GM12878 (cell line): ENCODE data around the gene FICD. TPM values are rescaled to one million over a fixed set of nuclear protein-coding genes. Genes with fewer than 3 reads are reported as not detected.

Experiments used
- ATAC-seq: fragments of 200-7000 bp; cut with Tn5 transposase; 3 replicates; pipeline ENCODE4 v1.9.1; 2020; ENCODE audit warnings: mild to moderate bottlenecking, moderate library complexity
- BruUV-seq: library from RNA; stranded (reverse); fragments of 400-500 nt; replicated peaks from 2 replicates; lab custom pipeline; 2021; lab: Mats Ljungman, UMichigan
- CTCF ChIA-PET: fragments of 300-600 bp; sonication (Branson Sonifier 250); formaldehyde crosslinking; extraction: SDS; loops from one replicate; lab custom pipeline; 2021; ENCODE audit warnings: inconsistent platforms; lab: Yijun Ruan, JAX
- POLR2A ChIA-PET: fragments of 350-600 bp; formaldehyde crosslinking; extraction: SDS; loops from one replicate; lab custom pipeline; 2021; ENCODE audit warnings: inconsistent platforms; lab: Charles Lee
- RAD21 ChIA-PET: fragments of 300-600 bp; sonication (Branson Sonifier 250); formaldehyde crosslinking; loops from one replicate; lab custom pipeline; 2023; ENCODE audit warnings: antibody characterized with exemption; ENCODE audit not compliant: unreplicated experiment; lab: Charles Lee
- SMC1A ChIA-PET: fragments of 300-600 bp; sonication (Branson Sonifier 250); formaldehyde crosslinking; loops from one replicate; lab custom pipeline; 2023; ENCODE audit not compliant: unreplicated experiment, uncharacterized antibody; lab: Charles Lee
- DNase-seq: peaks from one replicate; pipeline ENCODE4 v3.0.0-alpha.2; 2011; ENCODE audit warnings: low read depth, low spot score
- FAIRE-seq: peaks from 3 replicates; lab custom pipeline; 2011; peaks lifted over from hg19 to GRCh38; lab: Jason Lieb, UNC
- H2AFZ ChIP-seq: 2 replicates; pipeline ENCODE4 v1.6.0; 2011; ENCODE audit warnings: low read depth, low read length, control low read depth; ENCODE audit not compliant: control insufficient read depth
- H3K27ac ChIP-seq: 2 replicates; pipeline ENCODE4 v1.5.1; 2011; ENCODE audit warnings: control low read depth; ENCODE audit not compliant: control insufficient read depth, insufficient read depth
- H3K27me3 ChIP-seq, 2 experiments: replicated peaks in 1 of 2; 2 replicates each; pipeline versions ENCODE4 v1.6.0 to v1.6.1; 2011; ENCODE audit warnings: low read length in 1 of 2; ENCODE audit not compliant: control insufficient read depth in 2 of 2, insufficient read depth in 2 of 2
- H3K36me3 ChIP-seq, 2 experiments: 2 replicates each; pipeline ENCODE4 v1.5.1; 2011; ENCODE audit warnings: low read length in 1 of 2; ENCODE audit not compliant: control insufficient read depth in 2 of 2, insufficient read depth in 2 of 2
- H3K4me1 ChIP-seq: 2 replicates; pipeline ENCODE4 v1.6.1; 2011; ENCODE audit warnings: mild to moderate bottlenecking, low read length, moderate library complexity, mixed read lengths; ENCODE audit not compliant: control insufficient read depth, insufficient read depth
- H3K4me2 ChIP-seq: 2 replicates; pipeline ENCODE4 v1.6.0; 2011; ENCODE audit warnings: control low read depth; ENCODE audit not compliant: control insufficient read depth, insufficient read depth
- H3K4me3 ChIP-seq: fragments of 200-600 bp; sonication (generic); 2 replicates; pipeline ENCODE4 v1.5.1; 2016
- H3K79me2 ChIP-seq: 2 replicates; pipeline ENCODE4 v1.6.0; 2011; ENCODE audit warnings: low read length; ENCODE audit not compliant: control insufficient read depth, insufficient read depth
- H3K9ac ChIP-seq: 2 replicates; pipeline ENCODE4 v1.8.0; 2011; ENCODE audit warnings: low read length, control low read depth, mixed read lengths; ENCODE audit not compliant: control insufficient read depth, insufficient read depth
- H3K9me3 ChIP-seq: replicated peaks from 3 replicates; pipeline ENCODE4 v1.5.1; 2011; ENCODE audit warnings: mild to moderate bottlenecking, low read length; ENCODE audit not compliant: control insufficient read depth, insufficient read depth
- H4K20me1 ChIP-seq: 2 replicates; pipeline ENCODE4 v1.6.0; 2011; ENCODE audit not compliant: control insufficient read depth, insufficient read depth
- JUNB ChIP-seq: IDR thresholded peaks from 2 replicates; pipeline ENCODE4 v1.6.1; 2016; ENCODE audit warnings: antibody characterized with exemption, mild to moderate bottlenecking
- POLR2A ChIP-seq: IDR thresholded peaks from 2 replicates; pipeline ENCODE4 v1.6.1; 2011; ENCODE audit warnings: low read depth, mild to moderate bottlenecking, low read length
- WGBS: methylation state at CpG from one replicate; pipeline ENCODE4 v1.1.6; 2016; ENCODE audit warnings: low lambda C conversion rate; ENCODE audit not compliant: insufficient replicate concordance, insufficient coverage; ENCODE audit errors: missing lambda C conversion rate; 5-methylcytosine and 5-hydroxymethylcytosine counted together
- in situ Hi-C: fragments of 300-500 bp; cut with MboI; formaldehyde crosslinking; loops from 9 replicates; pipeline ENCODE4 v1.14.3; 2018; ENCODE audit warnings: mixed read lengths
- intact Hi-C: fragments of 100-400 bp; cut with micrococcal nuclease; formaldehyde crosslinking; loops from one replicate; pipeline ENCODE4 v1.14.2; 2022; ENCODE audit not compliant: unreplicated experiment
- polyA plus RNA-seq, 11 experiments: library from polyadenylated mRNA; depleted of rRNA in 4 of 11; unstranded in 6 of 11; stranded (reverse) in 5 of 11; fragments of >200 nt; fragmentation: Nextera tagmentation in 4 of 11; fragmentation: Illumina TruSeq in 1 of 11; extraction: Ambion mirVana in 4 of 11; extraction: Trizol in 1 of 11; gene quantifications; 1 replicate in 1 of 11; 2 replicates in 10 of 11; pipeline versions ENCODE4 v1.2.1 to v1.2.3, GENCODE V29; 2011 to 2016; ENCODE audit warnings: inconsistent platforms in 2 of 11, missing spikeins in 2 of 11, low read depth in 1 of 11
- total RNA-seq, 4 experiments: library from RNA; depleted of rRNA in 3 of 4; stranded (reverse); fragments of >200 nt in 3 of 4; fragmentation: Illumina TruSeq in 1 of 4; extraction: Trizol in 1 of 4; gene quantifications; 2 replicates each; pipeline versions ENCODE4 v1.2.1 to v1.2.3, GENCODE V29; 2013 to 2021
- TF ChIP-seq, protein P1 (sequence below): fragments of 450-650 bp; IDR thresholded peaks from 2 replicates; pipeline ENCODE4 v1.6.1; 2016; ENCODE audit warnings: mild to moderate bottlenecking, moderate library complexity, borderline replicate concordance
- TF ChIP-seq, protein P2 (sequence below): fragments of 450-650 bp; IDR thresholded peaks from 2 replicates; pipeline ENCODE4 v1.6.1; 2016; ENCODE audit warnings: mild to moderate bottlenecking
- TF ChIP-seq, protein P3 (sequence below), 3 experiments: IDR thresholded peaks in 2 of 3; conservative IDR thresholded peaks in 1 of 3; 2 replicates each; pipeline ENCODE4 v1.5.1; 2011; ENCODE audit warnings: low read depth in 3 of 3, low read length in 3 of 3, mild to moderate bottlenecking in 3 of 3, control low read depth in 2 of 3, moderate library complexity in 2 of 3, inconsistent platforms in 1 of 3, mixed read lengths in 1 of 3; ENCODE audit not compliant: control insufficient read depth in 2 of 3, insufficient read depth in 1 of 3; ENCODE audit errors: extremely low read depth in 1 of 3
- TF ChIP-seq, protein P4 (sequence below): fragments of 450-650 bp; IDR thresholded peaks from 2 replicates; pipeline ENCODE4 v1.6.1; 2017; ENCODE audit warnings: antibody characterized with exemption, mild to moderate bottlenecking, moderate library complexity
- TF ChIP-seq, protein P5 (sequence below): fragments of 450-650 bp; IDR thresholded peaks from 2 replicates; pipeline ENCODE4 v1.6.1; 2017; ENCODE audit warnings: borderline replicate concordance

Gene FICD
- total and polyA plus RNA-seq, 10 of the 15 experiments (the other 5 are each of a cell fraction or from before 2014, with no cell fraction given), result 1.1 to 9.4 (median 4.3) TPM

DNA sequence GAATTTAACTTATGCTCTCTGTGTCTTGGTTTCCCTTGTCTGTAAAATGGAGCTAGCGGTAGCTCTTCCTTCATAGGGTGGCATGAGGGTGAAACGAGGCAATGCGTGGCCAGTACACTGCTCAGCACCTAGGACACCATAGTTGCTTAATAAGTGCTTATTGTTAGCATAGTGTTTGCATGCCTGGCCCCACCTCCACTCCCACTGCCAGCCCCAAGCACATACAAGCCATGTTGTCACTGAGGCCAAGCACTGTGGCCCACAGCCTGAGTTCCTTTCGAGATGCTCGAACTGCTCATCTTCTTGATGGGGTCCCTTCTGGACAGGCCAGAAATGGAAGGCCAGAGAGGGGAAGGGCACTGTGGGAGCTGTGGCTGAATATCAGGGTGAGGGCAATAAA is 839 bp downstream of the FICD start (continued):
- TF ChIP-seq, protein P1, sequence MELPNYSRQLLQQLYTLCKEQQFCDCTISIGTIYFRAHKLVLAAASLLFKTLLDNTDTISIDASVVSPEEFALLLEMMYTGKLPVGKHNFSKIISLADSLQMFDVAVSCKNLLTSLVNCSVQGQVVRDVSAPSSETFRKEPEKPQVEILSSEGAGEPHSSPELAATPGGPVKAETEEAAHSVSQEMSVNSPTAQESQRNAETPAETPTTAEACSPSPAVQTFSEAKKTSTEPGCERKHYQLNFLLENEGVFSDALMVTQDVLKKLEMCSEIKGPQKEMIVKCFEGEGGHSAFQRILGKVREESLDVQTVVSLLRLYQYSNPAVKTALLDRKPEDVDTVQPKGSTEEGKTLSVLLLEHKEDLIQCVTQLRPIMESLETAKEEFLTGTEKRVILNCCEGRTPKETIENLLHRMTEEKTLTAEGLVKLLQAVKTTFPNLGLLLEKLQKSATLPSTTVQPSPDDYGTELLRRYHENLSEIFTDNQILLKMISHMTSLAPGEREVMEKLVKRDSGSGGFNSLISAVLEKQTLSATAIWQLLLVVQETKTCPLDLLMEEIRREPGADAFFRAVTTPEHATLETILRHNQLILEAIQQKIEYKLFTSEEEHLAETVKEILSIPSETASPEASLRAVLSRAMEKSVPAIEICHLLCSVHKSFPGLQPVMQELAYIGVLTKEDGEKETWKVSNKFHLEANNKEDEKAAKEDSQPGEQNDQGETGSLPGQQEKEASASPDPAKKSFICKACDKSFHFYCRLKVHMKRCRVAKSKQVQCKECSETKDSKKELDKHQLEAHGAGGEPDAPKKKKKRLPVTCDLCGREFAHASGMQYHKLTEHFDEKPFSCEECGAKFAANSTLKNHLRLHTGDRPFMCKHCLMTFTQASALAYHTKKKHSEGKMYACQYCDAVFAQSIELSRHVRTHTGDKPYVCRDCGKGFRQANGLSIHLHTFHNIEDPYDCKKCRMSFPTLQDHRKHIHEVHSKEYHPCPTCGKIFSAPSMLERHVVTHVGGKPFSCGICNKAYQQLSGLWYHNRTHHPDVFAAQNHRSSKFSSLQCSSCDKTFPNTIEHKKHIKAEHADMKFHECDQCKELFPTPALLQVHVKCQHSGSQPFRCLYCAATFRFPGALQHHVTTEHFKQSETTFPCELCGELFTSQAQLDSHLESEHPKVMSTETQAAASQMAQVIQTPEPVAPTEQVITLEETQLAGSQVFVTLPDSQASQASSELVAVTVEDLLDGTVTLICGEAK, result no peak
- TF ChIP-seq, protein P2, sequence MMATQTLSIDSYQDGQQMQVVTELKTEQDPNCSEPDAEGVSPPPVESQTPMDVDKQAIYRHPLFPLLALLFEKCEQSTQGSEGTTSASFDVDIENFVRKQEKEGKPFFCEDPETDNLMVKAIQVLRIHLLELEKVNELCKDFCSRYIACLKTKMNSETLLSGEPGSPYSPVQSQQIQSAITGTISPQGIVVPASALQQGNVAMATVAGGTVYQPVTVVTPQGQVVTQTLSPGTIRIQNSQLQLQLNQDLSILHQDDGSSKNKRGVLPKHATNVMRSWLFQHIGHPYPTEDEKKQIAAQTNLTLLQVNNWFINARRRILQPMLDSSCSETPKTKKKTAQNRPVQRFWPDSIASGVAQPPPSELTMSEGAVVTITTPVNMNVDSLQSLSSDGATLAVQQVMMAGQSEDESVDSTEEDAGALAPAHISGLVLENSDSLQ, result no peak

DNA sequence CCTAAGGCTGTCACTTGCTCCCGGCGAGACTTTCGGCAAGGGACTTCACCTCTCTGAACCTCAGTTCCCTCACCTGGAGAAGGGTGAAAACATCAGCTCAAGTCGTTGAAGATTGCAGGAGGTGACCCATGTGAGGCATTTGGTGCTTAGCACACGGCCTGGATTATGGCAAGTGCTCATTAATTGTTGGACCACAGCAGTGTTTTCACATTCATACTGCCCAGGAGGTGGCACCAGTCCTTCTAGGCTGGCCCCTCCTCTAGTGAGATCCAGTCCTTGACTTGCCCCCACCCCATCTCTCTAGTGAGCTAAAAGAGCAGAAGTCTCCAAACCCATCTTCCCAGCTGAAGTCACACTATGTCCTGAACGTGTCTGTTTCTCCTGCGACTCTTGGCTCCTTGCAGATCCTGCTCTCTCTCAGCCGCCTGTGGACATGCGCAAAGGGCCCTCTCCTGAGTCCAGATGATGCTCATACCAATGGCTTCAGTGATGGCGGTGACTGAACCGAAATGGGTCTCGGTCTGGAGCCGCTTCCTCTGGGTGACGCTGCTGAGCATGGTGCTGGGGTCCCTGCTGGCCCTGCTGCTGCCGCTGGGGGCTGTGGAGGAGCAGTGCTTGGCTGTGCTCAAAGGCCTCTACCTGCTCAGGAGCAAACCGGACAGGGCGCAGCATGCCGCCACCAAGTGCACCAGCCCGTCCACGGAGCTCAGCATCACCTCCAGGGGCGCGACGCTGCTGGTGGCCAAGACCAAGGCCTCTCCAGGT is 1.6 kb downstream of the FICD start:
- H3K9ac ChIP-seq, result peak overlapping the region; percentile 93; the same call in 1 of the 2 replicates
- POLR2A ChIA-PET, result no interaction called here
- TF ChIP-seq POLR2A (0 out of 2 replicates have a peak, but pooled peaks have one; percentile 41), JUNB (no peak)
- TF ChIP-seq, protein P3, sequence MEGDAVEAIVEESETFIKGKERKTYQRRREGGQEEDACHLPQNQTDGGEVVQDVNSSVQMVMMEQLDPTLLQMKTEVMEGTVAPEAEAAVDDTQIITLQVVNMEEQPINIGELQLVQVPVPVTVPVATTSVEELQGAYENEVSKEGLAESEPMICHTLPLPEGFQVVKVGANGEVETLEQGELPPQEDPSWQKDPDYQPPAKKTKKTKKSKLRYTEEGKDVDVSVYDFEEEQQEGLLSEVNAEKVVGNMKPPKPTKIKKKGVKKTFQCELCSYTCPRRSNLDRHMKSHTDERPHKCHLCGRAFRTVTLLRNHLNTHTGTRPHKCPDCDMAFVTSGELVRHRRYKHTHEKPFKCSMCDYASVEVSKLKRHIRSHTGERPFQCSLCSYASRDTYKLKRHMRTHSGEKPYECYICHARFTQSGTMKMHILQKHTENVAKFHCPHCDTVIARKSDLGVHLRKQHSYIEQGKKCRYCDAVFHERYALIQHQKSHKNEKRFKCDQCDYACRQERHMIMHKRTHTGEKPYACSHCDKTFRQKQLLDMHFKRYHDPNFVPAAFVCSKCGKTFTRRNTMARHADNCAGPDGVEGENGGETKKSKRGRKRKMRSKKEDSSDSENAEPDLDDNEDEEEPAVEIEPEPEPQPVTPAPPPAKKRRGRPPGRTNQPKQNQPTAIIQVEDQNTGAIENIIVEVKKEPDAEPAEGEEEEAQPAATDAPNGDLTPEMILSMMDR (IDR thresholded peaks at IDR 0.05 in 2 of 3, conservative IDR thresholded peaks at IDR 0.05 in 1 of 3; ENCODE audit: control insufficient read depth in 2 of 3, extremely low read depth in 1 of 3, insufficient read depth in 1 of 3, low read depth in 3 of 3, low read length in 3 of 3), result 0 out of 6 replicates have a peak, but pooled peaks of 1 of the 3 experiments have one; percentile 2
- TF ChIP-seq, protein P4, sequence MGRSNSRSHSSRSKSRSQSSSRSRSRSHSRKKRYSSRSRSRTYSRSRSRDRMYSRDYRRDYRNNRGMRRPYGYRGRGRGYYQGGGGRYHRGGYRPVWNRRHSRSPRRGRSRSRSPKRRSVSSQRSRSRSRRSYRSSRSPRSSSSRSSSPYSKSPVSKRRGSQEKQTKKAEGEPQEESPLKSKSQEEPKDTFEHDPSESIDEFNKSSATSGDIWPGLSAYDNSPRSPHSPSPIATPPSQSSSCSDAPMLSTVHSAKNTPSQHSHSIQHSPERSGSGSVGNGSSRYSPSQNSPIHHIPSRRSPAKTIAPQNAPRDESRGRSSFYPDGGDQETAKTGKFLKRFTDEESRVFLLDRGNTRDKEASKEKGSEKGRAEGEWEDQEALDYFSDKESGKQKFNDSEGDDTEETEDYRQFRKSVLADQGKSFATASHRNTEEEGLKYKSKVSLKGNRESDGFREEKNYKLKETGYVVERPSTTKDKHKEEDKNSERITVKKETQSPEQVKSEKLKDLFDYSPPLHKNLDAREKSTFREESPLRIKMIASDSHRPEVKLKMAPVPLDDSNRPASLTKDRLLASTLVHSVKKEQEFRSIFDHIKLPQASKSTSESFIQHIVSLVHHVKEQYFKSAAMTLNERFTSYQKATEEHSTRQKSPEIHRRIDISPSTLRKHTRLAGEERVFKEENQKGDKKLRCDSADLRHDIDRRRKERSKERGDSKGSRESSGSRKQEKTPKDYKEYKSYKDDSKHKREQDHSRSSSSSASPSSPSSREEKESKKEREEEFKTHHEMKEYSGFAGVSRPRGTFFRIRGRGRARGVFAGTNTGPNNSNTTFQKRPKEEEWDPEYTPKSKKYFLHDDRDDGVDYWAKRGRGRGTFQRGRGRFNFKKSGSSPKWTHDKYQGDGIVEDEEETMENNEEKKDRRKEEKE, result no peak
- TF ChIP-seq, protein P5, sequence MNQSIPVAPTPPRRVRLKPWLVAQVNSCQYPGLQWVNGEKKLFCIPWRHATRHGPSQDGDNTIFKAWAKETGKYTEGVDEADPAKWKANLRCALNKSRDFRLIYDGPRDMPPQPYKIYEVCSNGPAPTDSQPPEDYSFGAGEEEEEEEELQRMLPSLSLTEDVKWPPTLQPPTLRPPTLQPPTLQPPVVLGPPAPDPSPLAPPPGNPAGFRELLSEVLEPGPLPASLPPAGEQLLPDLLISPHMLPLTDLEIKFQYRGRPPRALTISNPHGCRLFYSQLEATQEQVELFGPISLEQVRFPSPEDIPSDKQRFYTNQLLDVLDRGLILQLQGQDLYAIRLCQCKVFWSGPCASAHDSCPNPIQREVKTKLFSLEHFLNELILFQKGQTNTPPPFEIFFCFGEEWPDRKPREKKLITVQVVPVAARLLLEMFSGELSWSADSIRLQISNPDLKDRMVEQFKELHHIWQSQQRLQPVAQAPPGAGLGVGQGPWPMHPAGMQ, result no peak

More for the DNA sequence above, 1.6 kb downstream of the FICD start:
- Histone ChIP-seq H3K36me3 (peaks cover 22 to 23% of the 10 kb centered on the region in 2 experiments), H3K27me3 (no peaks in the 10 kb centered on the region), H3K27ac (no peak overlapping the region), H3K79me2 (peaks cover 16% of the 10 kb centered on the region), H3K9me3 (no peaks in the 10 kb centered on the region), H3K4me2 (peak overlapping the region; percentile 77), H3K4me3 (0 out of 2 replicates have a peak overlapping the region, but pooled peaks have one; percentile 97), H2AFZ (no peak overlapping the region), H3K4me1 (peaks cover 16% of the 10 kb centered on the region), H4K20me1 (peaks cover 3% of the 10 kb centered on the region; the same call in 1 of the 2 replicates)
- RAD21 ChIA-PET, result interaction anchor here (2.2 kb wide), 1 partner anchor 101 kb away, joined by 7 read pairs; no protein-coding TSS in a partner anchor
- intact Hi-C loops, result loop anchor here (5.0 to 10.0 kb wide), 2 partner anchors 101 to 152 kb away; no protein-coding TSS in a partner anchor
- CTCF ChIA-PET, result interaction anchor here (1.2 kb wide), 1 partner anchor 20 kb away, joined by 3 read pairs; no protein-coding TSS in a partner anchor
- ATAC-seq (peak; percentile 10; the same call in 2 of the 3 replicates), DNase-seq (no peak), FAIRE-seq (no peak)
- SMC1A ChIA-PET, result interaction anchor here (1.7 kb wide), 1 partner anchor 101 kb away, joined by 8 read pairs; no protein-coding TSS in a partner anchor
- no TSS peak for BruUV-seq
- in situ Hi-C loops, result loop anchor here (25.0 kb wide), 1 partner anchor 829 kb away; the partner anchor contains the start of gene PWP1
- 88% methylated on average over 23 of the region's 23 CpGs for WGBS
